ENCODE measurements around the gene MRPS11. TPM values are rescaled to one million over a fixed set of nuclear protein-coding genes. Genes with fewer than 3 reads are reported as not detected.

Gene MRPS11
- total and polyA plus RNA-seq, 2 experiments from 2014 or later: 28.5 to 67.8 TPM

DNA sequence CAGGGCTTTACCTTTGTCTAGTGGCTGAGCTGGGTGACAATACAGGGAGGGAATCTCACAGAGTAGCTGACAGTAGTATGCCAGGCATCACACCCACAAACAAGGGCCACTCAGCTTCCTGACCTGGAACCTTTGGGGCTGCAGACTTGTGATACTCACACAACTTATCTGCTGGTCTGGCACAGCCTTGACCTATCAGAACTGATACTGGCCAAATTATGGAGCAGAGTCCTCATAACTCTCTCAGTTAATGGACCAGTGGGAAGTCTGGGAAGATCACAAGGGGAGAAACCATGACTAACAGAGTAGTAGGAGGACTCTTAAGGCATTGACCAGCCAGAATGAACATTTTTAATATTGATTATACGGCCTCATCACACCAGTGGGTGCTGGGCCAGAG, 19.8 kb upstream of the MRPS11 start:
- WGBS (ENCODE audit: low lambda C conversion rate, missing lambda C conversion rate): 81% methylated on average over 1 of the region's 1 CpG
- no peaks in the 10 kb centered on the region for H3K4me1 ChIP-seq (ENCODE audit: insufficient read depth)
- H3K36me3 ChIP-seq (replicated peaks; ENCODE audit: insufficient read depth, low read depth): no peaks in the 10 kb centered on the region
- no peaks in the 10 kb centered on the region for H4K20me1 ChIP-seq (ENCODE audit: insufficient read depth, poor library complexity, severe bottlenecking)
- TF ChIP-seq EZH2 (IDR thresholded peaks at IDR 0.05; ENCODE audit: borderline replicate concordance): no peak
- TF ChIP-seq EZH2phosphoT487 (IDR thresholded peaks at IDR 0.05; ENCODE audit: low read depth, severe bottlenecking, unreplicated experiment): no peak
- TF ChIP-seq, protein P1, sequence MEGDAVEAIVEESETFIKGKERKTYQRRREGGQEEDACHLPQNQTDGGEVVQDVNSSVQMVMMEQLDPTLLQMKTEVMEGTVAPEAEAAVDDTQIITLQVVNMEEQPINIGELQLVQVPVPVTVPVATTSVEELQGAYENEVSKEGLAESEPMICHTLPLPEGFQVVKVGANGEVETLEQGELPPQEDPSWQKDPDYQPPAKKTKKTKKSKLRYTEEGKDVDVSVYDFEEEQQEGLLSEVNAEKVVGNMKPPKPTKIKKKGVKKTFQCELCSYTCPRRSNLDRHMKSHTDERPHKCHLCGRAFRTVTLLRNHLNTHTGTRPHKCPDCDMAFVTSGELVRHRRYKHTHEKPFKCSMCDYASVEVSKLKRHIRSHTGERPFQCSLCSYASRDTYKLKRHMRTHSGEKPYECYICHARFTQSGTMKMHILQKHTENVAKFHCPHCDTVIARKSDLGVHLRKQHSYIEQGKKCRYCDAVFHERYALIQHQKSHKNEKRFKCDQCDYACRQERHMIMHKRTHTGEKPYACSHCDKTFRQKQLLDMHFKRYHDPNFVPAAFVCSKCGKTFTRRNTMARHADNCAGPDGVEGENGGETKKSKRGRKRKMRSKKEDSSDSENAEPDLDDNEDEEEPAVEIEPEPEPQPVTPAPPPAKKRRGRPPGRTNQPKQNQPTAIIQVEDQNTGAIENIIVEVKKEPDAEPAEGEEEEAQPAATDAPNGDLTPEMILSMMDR (IDR thresholded peaks at IDR 0.05; ENCODE audit: poor library complexity): no peak
- H3K4me3 ChIP-seq: no peak overlapping the region
- H3K9me2 ChIP-seq (replicated peaks; ENCODE audit: insufficient read depth): no peaks in the 10 kb centered on the region
- no peaks in the 10 kb centered on the region for H3K9me3 ChIP-seq (ENCODE audit: low read depth)
- H3K27ac ChIP-seq: no peak overlapping the region
- H3K79me2 ChIP-seq: no peaks in the 10 kb centered on the region
- no peak overlapping the region for H2AFZ ChIP-seq
- DNase-seq (ENCODE audit: low spot score): no peak
- no peak overlapping the region for H3K4me2 ChIP-seq
- H3K27me3 ChIP-seq: no peaks in the 10 kb centered on the region

GRCh38 chr15:88448991-88449461, 18.5 kb upstream of the MRPS11 start:
- no peak for DNase-seq (ENCODE audit: low spot score)
- H4K20me1 ChIP-seq (ENCODE audit: insufficient read depth, poor library complexity, severe bottlenecking): no peaks in the 10 kb centered on the region
- no peak overlapping the region for H2AFZ ChIP-seq
- no peak overlapping the region for H3K27ac ChIP-seq
- H3K4me3 ChIP-seq: no peak overlapping the region
- no peaks in the 10 kb centered on the region for H3K79me2 ChIP-seq
- no peaks in the 10 kb centered on the region for H3K9me2 ChIP-seq (replicated peaks; ENCODE audit: insufficient read depth)
- no peaks in the 10 kb centered on the region for H3K27me3 ChIP-seq
- no peak for TF ChIP-seq EZH2phosphoT487 (IDR thresholded peaks at IDR 0.05; ENCODE audit: low read depth, severe bottlenecking, unreplicated experiment)
- TF ChIP-seq, protein P1 (IDR thresholded peaks at IDR 0.05; ENCODE audit: poor library complexity): no peak
- no peak for TF ChIP-seq EZH2 (IDR thresholded peaks at IDR 0.05; ENCODE audit: borderline replicate concordance)
- WGBS (ENCODE audit: low lambda C conversion rate, missing lambda C conversion rate): 74% methylated on average over 5 of the region's 5 CpGs
- no peak overlapping the region for H3K4me2 ChIP-seq
- H3K4me1 ChIP-seq (ENCODE audit: insufficient read depth): no peaks in the 10 kb centered on the region
- H3K36me3 ChIP-seq (replicated peaks; ENCODE audit: insufficient read depth, low read depth): no peaks in the 10 kb centered on the region
- no peaks in the 10 kb centered on the region for H3K9me3 ChIP-seq (ENCODE audit: low read depth)

- Histone ChIP-seq H3K4me1 (ENCODE audit: insufficient read depth) (no peaks in the 10 kb centered on the region), H3K9me2 (replicated peaks; ENCODE audit: insufficient read depth) (no peaks in the 10 kb centered on the region), H4K20me1 (ENCODE audit: insufficient read depth, poor library complexity, severe bottlenecking) (no peaks in the 10 kb centered on the region), H3K9me3 (ENCODE audit: low read depth) (no peaks in the 10 kb centered on the region), H3K4me2 (no peak overlapping the region), H2AFZ (no peak overlapping the region), H3K27me3 (no peaks in the 10 kb centered on the region), H3K4me3 (no peak overlapping the region), H3K36me3 (replicated peaks; ENCODE audit: insufficient read depth, low read depth) (no peaks in the 10 kb centered on the region), H3K27ac (no peak overlapping the region), H3K79me2 (no peaks in the 10 kb centered on the region)
- WGBS (ENCODE audit: low lambda C conversion rate, missing lambda C conversion rate): 92% methylated on average over 8 of the region's 8 CpGs
- no peak for DNase-seq (ENCODE audit: low spot score)
- TF ChIP-seq EZH2 (IDR thresholded peaks at IDR 0.05; ENCODE audit: borderline replicate concordance) (no peak), EZH2phosphoT487 (IDR thresholded peaks at IDR 0.05; ENCODE audit: low read depth, severe bottlenecking, unreplicated experiment) (no peak)
- TF ChIP-seq, protein P1 (IDR thresholded peaks at IDR 0.05; ENCODE audit: poor library complexity): no peak
Observed at GRCh38 chr15:88449581-88449980, 17.9 kb upstream of the MRPS11 start.
